Astrocyte (in vitro differentiated cells and primary cell): Measurements from ENCODE around the gene SCGN. TPM values are rescaled to one million over a fixed set of nuclear protein-coding genes. Genes with fewer than 3 reads are reported as not detected.

Experiments used
- DNase-seq: peaks from one replicate; pipeline ENCODE4 v3.0.0-alpha.2; 2010; ENCODE audit warnings: low read depth
- FAIRE-seq: peaks from 2 replicates; lab custom pipeline; 2011; peaks lifted over from hg19 to GRCh38; lab: Jason Lieb, UNC
- H2AFZ ChIP-seq: 2 replicates; pipeline ENCODE4 v1.6.0; 2012; ENCODE audit warnings: low read depth, low read length, inconsistent platforms
- H3K27ac ChIP-seq: 2 replicates; pipeline ENCODE4 v1.5.1; 2011; ENCODE audit warnings: low read depth, low read length, inconsistent platforms
- H3K27me3 ChIP-seq: 2 replicates; pipeline ENCODE4 v1.6.0; 2011; ENCODE audit warnings: low read length, inconsistent platforms; ENCODE audit not compliant: insufficient read depth
- H3K36me3 ChIP-seq: 2 replicates; pipeline ENCODE4 v1.5.1; 2011; ENCODE audit warnings: low read length, inconsistent platforms; ENCODE audit not compliant: insufficient read depth
- H3K4me1 ChIP-seq: 2 replicates; pipeline ENCODE4 v1.5.1; 2011; ENCODE audit warnings: low read length, inconsistent platforms; ENCODE audit not compliant: insufficient read depth
- H3K4me2 ChIP-seq: 2 replicates; pipeline ENCODE4 v1.6.0; 2012; ENCODE audit warnings: low read length, inconsistent platforms
- H3K4me3 ChIP-seq: 2 replicates; pipeline ENCODE4 v1.5.1; 2011; ENCODE audit warnings: low read depth, mild to moderate bottlenecking, low read length, inconsistent platforms; ENCODE audit not compliant: insufficient read depth
- H3K79me2 ChIP-seq: 2 replicates; pipeline ENCODE4 v1.6.0; 2012; ENCODE audit warnings: mild to moderate bottlenecking, low read length, inconsistent platforms; ENCODE audit not compliant: insufficient read depth
- H3K9ac ChIP-seq: 2 replicates; pipeline ENCODE4 v1.6.0; 2012; ENCODE audit warnings: mild to moderate bottlenecking, low read length, inconsistent platforms
- H3K9me3 ChIP-seq: 2 replicates; pipeline ENCODE4 v1.5.1; 2012; ENCODE audit warnings: low read depth, mild to moderate bottlenecking, low read length, inconsistent platforms; ENCODE audit not compliant: insufficient read depth
- H4K20me1 ChIP-seq: 2 replicates; pipeline ENCODE4 v1.6.0; 2012; ENCODE audit warnings: low read length, inconsistent platforms; ENCODE audit not compliant: insufficient read depth
- H3K27ac Mint-ChIP-seq: one replicate; pipeline ENCODE4 v1.8.0; 2021; ENCODE audit warnings: mild to moderate bottlenecking, mixed read lengths; ENCODE audit not compliant: unreplicated experiment
- H3K27me3 Mint-ChIP-seq: one replicate; pipeline ENCODE4 v1.8.0; 2021; ENCODE audit warnings: low read depth, mixed read lengths; ENCODE audit not compliant: unreplicated experiment
- H3K36me3 Mint-ChIP-seq: one replicate; pipeline ENCODE4 v1.8.0; 2021; ENCODE audit warnings: low read depth, mixed read lengths; ENCODE audit not compliant: unreplicated experiment
- H3K4me1 Mint-ChIP-seq: one replicate; pipeline ENCODE4 v1.8.0; 2021; ENCODE audit warnings: low read depth, mixed read lengths; ENCODE audit not compliant: unreplicated experiment
- H3K4me3 Mint-ChIP-seq: one replicate; pipeline ENCODE4 v1.8.0; 2021; ENCODE audit warnings: mild to moderate bottlenecking, moderate library complexity, mixed read lengths; ENCODE audit not compliant: unreplicated experiment
- H3K9me3 Mint-ChIP-seq: one replicate; pipeline ENCODE4 v1.8.0; 2021; ENCODE audit warnings: mild to moderate bottlenecking, mixed read lengths; ENCODE audit not compliant: unreplicated experiment
- CTCF ChIP-seq: IDR thresholded peaks from 2 replicates; pipeline ENCODE4 v1.5.1; 2011; ENCODE audit warnings: low read depth, mild to moderate bottlenecking, inconsistent platforms, low read length, moderate library complexity; ENCODE audit not compliant: insufficient read depth
- EZH2 ChIP-seq: IDR thresholded peaks from 2 replicates; pipeline ENCODE4 v1.6.1; 2012; ENCODE audit warnings: mild to moderate bottlenecking, low read length, inconsistent platforms; ENCODE audit not compliant: insufficient read depth
- total RNA-seq: library from RNA; stranded (reverse); gene quantifications from 2 replicates; pipeline ENCODE4 v1.2.1, GENCODE V29; 2021

Gene SCGN
- total RNA-seq, 1 donor from 2014 or later = not detected

GRCh38 chr6:25675167-25675566, 23.2 kb downstream of the SCGN start:
- no peak for FAIRE-seq

GRCh38 chr6:25676775-25677174, 24.8 kb downstream of the SCGN start:
- H4K20me1 ChIP-seq = no peaks in the 10 kb centered on the region
- H3K9ac ChIP-seq = no peak overlapping the region
- no peaks in the 10 kb centered on the region for H3K27me3 ChIP-seq
- no peak overlapping the region for H2AFZ ChIP-seq
- H3K4me2 ChIP-seq = no peak overlapping the region
- no peaks in the 10 kb centered on the region for H3K4me1 Mint-ChIP-seq
- FAIRE-seq (no peak), DNase-seq (no peak)
- no peaks in the 10 kb centered on the region for H3K9me3 Mint-ChIP-seq
- H3K4me1 ChIP-seq = no peaks in the 10 kb centered on the region
- no peaks in the 10 kb centered on the region for H3K36me3 ChIP-seq
- no peak overlapping the region for H3K27ac ChIP-seq
- no peaks in the 10 kb centered on the region for H3K36me3 Mint-ChIP-seq
- no peak overlapping the region for H3K4me3 ChIP-seq
- no peak overlapping the region for H3K4me3 Mint-ChIP-seq
- TF ChIP-seq EZH2 (no peak), CTCF (no peak)
- H3K9me3 ChIP-seq = peaks cover 4% of the 10 kb centered on the region
- no peak overlapping the region for H3K27ac Mint-ChIP-seq
- H3K79me2 ChIP-seq = no peaks in the 10 kb centered on the region
- peaks cover 9% of the 10 kb centered on the region for H3K27me3 Mint-ChIP-seq

More at GRCh38 chr6:25675167-25675566, 23.2 kb downstream of the SCGN start:
- Mint-ChIP-seq H3K36me3 (no peaks in the 10 kb centered on the region), H3K27me3 (peaks cover 9% of the 10 kb centered on the region), H3K27ac (no peak overlapping the region), H3K9me3 (no peaks in the 10 kb centered on the region), H3K4me1 (peaks cover 4% of the 10 kb centered on the region), H3K4me3 (no peak overlapping the region)
- peaks cover 4% of the 10 kb centered on the region for H3K9me3 ChIP-seq
- no peaks in the 10 kb centered on the region for H4K20me1 ChIP-seq
- no peaks in the 10 kb centered on the region for H3K79me2 ChIP-seq
- no peak overlapping the region for H3K4me3 ChIP-seq
- no peaks in the 10 kb centered on the region for H3K36me3 ChIP-seq
- H3K4me1 ChIP-seq = no peaks in the 10 kb centered on the region
- H2AFZ ChIP-seq = no peak overlapping the region
- H3K9ac ChIP-seq = no peak overlapping the region
- no peak for TF ChIP-seq CTCF
- TF ChIP-seq EZH2 = no peak
- no peaks in the 10 kb centered on the region for H3K27me3 ChIP-seq
- H3K4me2 ChIP-seq = no peak overlapping the region
- no peak overlapping the region for H3K27ac ChIP-seq
- DNase-seq = no peak

GRCh38 chr6:25681848-25682247, 29.8 kb downstream of the SCGN start:
- no peaks in the 10 kb centered on the region for H3K36me3 ChIP-seq
- H3K9me3 ChIP-seq = peaks cover 4% of the 10 kb centered on the region
- H3K27ac ChIP-seq = no peak overlapping the region
- H3K9ac ChIP-seq = no peak overlapping the region
- no peak overlapping the region for H3K27ac Mint-ChIP-seq
- H4K20me1 ChIP-seq = no peaks in the 10 kb centered on the region
- no peak overlapping the region for H3K4me3 ChIP-seq
- H3K27me3 Mint-ChIP-seq = peaks cover 13% of the 10 kb centered on the region
- FAIRE-seq = no peak
- H3K4me2 ChIP-seq = no peak overlapping the region
- H3K4me3 Mint-ChIP-seq = no peak overlapping the region
- H3K9me3 Mint-ChIP-seq = no peaks in the 10 kb centered on the region
- no peaks in the 10 kb centered on the region for H3K79me2 ChIP-seq
- no peaks in the 10 kb centered on the region for H3K4me1 ChIP-seq
- no peak for TF ChIP-seq CTCF
- TF ChIP-seq EZH2 = no peak
- H3K4me1 Mint-ChIP-seq = no peaks in the 10 kb centered on the region
- H3K27me3 ChIP-seq = no peaks in the 10 kb centered on the region
- H3K36me3 Mint-ChIP-seq = no peaks in the 10 kb centered on the region
- no peak overlapping the region for H2AFZ ChIP-seq
- no peak for DNase-seq
